HCT116 (cell line): ENCODE measurements around the gene LIPT1. TPM values are rescaled to one million over a fixed set of nuclear protein-coding genes. Genes with fewer than 3 reads are reported as not detected.
"Not testable (repeated sequence)": the region's sequence is repeated elsewhere in the genome, so short reads cannot be mapped to it uniquely, and the experiment has no call there.

Experiments used
- ATAC-seq: fragments of 200-7000 bp; cut with Tn5 transposase; 2 replicates; pipeline ENCODE4 v1.9.1; 2020; ENCODE audit warnings: mild to moderate bottlenecking, moderate library complexity
- BruUV-seq: library from RNA; stranded (reverse); fragments of 400-500 nt; replicated peaks from 2 replicates; lab custom pipeline; 2021; lab: Mats Ljungman, UMichigan
- CTCF ChIA-PET: fragments of 300-600 bp; sonication (Branson Sonifier 250); formaldehyde crosslinking; loops from one replicate; lab custom pipeline; 2021; ENCODE audit warnings: antibody characterized with exemption; lab: Charles Lee
- POLR2A ChIA-PET: fragments of 300-600, 350-600 bp; sonication (Branson Sonifier 250); formaldehyde crosslinking; loops from one replicate; lab custom pipeline; 2021; ENCODE audit warnings: antibody characterized with exemption; lab: Charles Lee
- RAD21 ChIA-PET, 2 experiments: fragments of 300-600 bp; sonication (Branson Sonifier 250); formaldehyde crosslinking; loops; one replicate each; lab custom pipeline; 2023; ENCODE audit warnings: low total read pairs in 2 of 2; ENCODE audit not compliant: uncharacterized antibody in 2 of 2, unreplicated experiment in 2 of 2, low non-redundant PET in 1 of 2; lab: Charles Lee
- DNase-seq: peaks from one replicate; pipeline ENCODE4 v3.0.0-alpha.2; 2010; ENCODE audit warnings: low read depth, low spot score
- H2AFZ ChIP-seq: fragments of 200-600 bp; shearing (Covaris generic), sonication (generic); 2 replicates; pipeline ENCODE4 v1.6.1; 2017; ENCODE audit warnings: low read depth, mixed run types, mixed read lengths, antibody characterized with exemption, low read length; ENCODE audit not compliant: poor library complexity, severe bottlenecking
- H3K27ac ChIP-seq: 2 replicates; pipeline ENCODE4 v1.5.1; 2012; ENCODE audit warnings: low read depth, low read length
- H3K27me3 ChIP-seq: fragments of 200-600 bp; sonication (generic); 2 replicates; pipeline ENCODE4 v1.6.1; 2016; ENCODE audit warnings: mixed run types, low read length, mixed read lengths; ENCODE audit not compliant: insufficient read depth
- H3K36me3 ChIP-seq, 2 experiments: fragments of 200-500 bp in 1 of 2; fragments of 200-600 bp in 1 of 2; sonication (Bioruptor generic) in 1 of 2; sonication (generic) in 1 of 2; 2 replicates each; pipeline versions ENCODE4 v1.5.1 to v1.6.1; 2014 to 2016; ENCODE audit warnings: low read length in 2 of 2, inconsistent platforms in 1 of 2, mixed read lengths in 1 of 2, mixed run types in 1 of 2; ENCODE audit not compliant: insufficient read depth in 2 of 2, control insufficient read depth in 1 of 2
- H3K4me1 ChIP-seq, 2 experiments: fragments of 200-600 bp in 1 of 2; sonication (generic) in 1 of 2; 2 replicates each; pipeline versions ENCODE4 v1.5.1 to v1.6.1; 2012 to 2017; ENCODE audit warnings: low read length in 2 of 2, inconsistent platforms in 1 of 2, mild to moderate bottlenecking in 1 of 2, mixed read lengths in 1 of 2, mixed run types in 1 of 2, moderate library complexity in 1 of 2; ENCODE audit not compliant: insufficient read depth in 2 of 2, control insufficient read depth in 1 of 2
- H3K4me2 ChIP-seq: fragments of 200-600 bp; sonication (generic); 2 replicates; pipeline ENCODE4 v1.6.1; 2017; ENCODE audit warnings: mixed run types, low read length, mixed read lengths
- H3K4me3 ChIP-seq, 2 experiments: fragments of 200-600 bp in 1 of 2; sonication (generic) in 1 of 2; replicated peaks in 1 of 2; 2 replicates each; pipeline ENCODE4 v1.5.1; 2011 to 2016; ENCODE audit warnings: low read length in 2 of 2, control low read depth in 1 of 2, low read depth in 1 of 2, mild to moderate bottlenecking in 1 of 2, mixed read lengths in 1 of 2, mixed run types in 1 of 2
- H3K79me2 ChIP-seq: fragments of 200-600 bp; sonication (generic); 2 replicates; pipeline ENCODE4 v1.6.1; 2017; ENCODE audit warnings: mild to moderate bottlenecking, mixed run types, low read length, moderate library complexity, mixed read lengths; ENCODE audit not compliant: insufficient read depth
- H3K9ac ChIP-seq: fragments of 200-600 bp; sonication (generic); 2 replicates; pipeline ENCODE4 v1.6.1; 2016; ENCODE audit warnings: low read length, mixed read lengths
- H3K9me2 ChIP-seq: fragments of 200-600 bp; sonication (generic), shearing (Covaris generic); 2 replicates; pipeline ENCODE4 v1.6.1; 2017; ENCODE audit warnings: mixed run types, mild to moderate bottlenecking, moderate library complexity; ENCODE audit not compliant: insufficient read depth
- H3K9me3 ChIP-seq, 2 experiments: fragments of 200-500 bp in 1 of 2; fragments of 200-600 bp in 1 of 2; sonication (Bioruptor generic) in 1 of 2; sonication (generic) in 1 of 2; 2 replicates each; pipeline ENCODE4 v1.6.1; 2014 to 2017; ENCODE audit warnings: low read length in 2 of 2, mixed read lengths in 2 of 2, inconsistent platforms in 1 of 2, low read depth in 1 of 2, mild to moderate bottlenecking in 1 of 2, mixed run types in 1 of 2, moderate library complexity in 1 of 2; ENCODE audit not compliant: control insufficient read depth in 1 of 2, insufficient read depth in 1 of 2
- H4K20me1 ChIP-seq: fragments of 200-600 bp; sonication (generic), shearing (Covaris generic); 2 replicates; pipeline ENCODE4 v1.6.1; 2017; ENCODE audit warnings: mixed run types, mild to moderate bottlenecking, moderate library complexity; ENCODE audit not compliant: insufficient read depth
- ATF3 ChIP-seq: IDR thresholded peaks from 2 replicates; pipeline ENCODE4 v1.6.1; 2012
- CBX3 ChIP-seq: IDR thresholded peaks from 2 replicates; pipeline ENCODE4 v1.6.1; 2012; ENCODE audit warnings: low read depth
- CEBPB ChIP-seq: IDR thresholded peaks from 2 replicates; pipeline ENCODE4 v1.6.1; 2012; ENCODE audit warnings: low read depth
- CTCF ChIP-seq, 3 experiments: fragments of 200-600 bp in 1 of 3; sonication (generic) in 1 of 3; IDR thresholded peaks in 2 of 3; conservative IDR thresholded peaks in 1 of 3; 2 replicates each; pipeline ENCODE4 v1.5.1; 2012 to 2017; ENCODE audit warnings: low read depth in 2 of 3, low read length in 2 of 3, antibody characterized with exemption in 1 of 3, borderline replicate concordance in 1 of 3, control low read depth in 1 of 3, mild to moderate bottlenecking in 1 of 3, mixed read lengths in 1 of 3, mixed run types in 1 of 3, moderate library complexity in 1 of 3; ENCODE audit not compliant: insufficient read depth in 1 of 3
- ELF1 ChIP-seq: IDR thresholded peaks from 2 replicates; pipeline ENCODE4 v1.6.1; 2012; ENCODE audit warnings: low read depth, borderline replicate concordance
- EZH2phosphoT487 ChIP-seq: fragments of 200-600 bp; IDR thresholded peaks from 2 replicates; pipeline ENCODE4 v1.6.1; 2018; ENCODE audit warnings: antibody characterized with exemption, borderline replicate concordance
- FOSL1 ChIP-seq: IDR thresholded peaks from 2 replicates; pipeline ENCODE4 v1.6.1; 2012; ENCODE audit warnings: low read depth
- JUND ChIP-seq: IDR thresholded peaks from 2 replicates; pipeline ENCODE4 v1.6.1; 2012
- POLR2AphosphoS5 ChIP-seq: IDR thresholded peaks from 2 replicates; pipeline ENCODE4 v1.6.1; 2011; ENCODE audit warnings: mild to moderate bottlenecking, low read depth, low read length, moderate library complexity
- RAD21 ChIP-seq: IDR thresholded peaks from 2 replicates; pipeline ENCODE4 v1.6.1; 2012; ENCODE audit warnings: low read depth, mild to moderate bottlenecking
- SIN3A ChIP-seq: IDR thresholded peaks from 2 replicates; pipeline ENCODE4 v1.6.1; 2012; ENCODE audit warnings: low read depth
- SRF ChIP-seq: IDR thresholded peaks from 2 replicates; pipeline ENCODE4 v1.6.1; 2012; ENCODE audit warnings: low read depth
- TCF7L2 ChIP-seq: IDR thresholded peaks from 2 replicates; pipeline ENCODE4 v1.7.0; 2011; ENCODE audit warnings: borderline replicate concordance, inconsistent platforms; ENCODE audit not compliant: insufficient read depth, insufficient read length; ENCODE audit errors: extremely low read depth
- YY1 ChIP-seq: IDR thresholded peaks from 2 replicates; pipeline ENCODE4 v1.6.1; 2011; ENCODE audit warnings: low read length, low read depth, moderate library complexity, mild to moderate bottlenecking; ENCODE audit not compliant: insufficient replicate concordance; ENCODE audit errors: extremely low read depth
- ZNF274 ChIP-seq: fragments of 200-500 bp; sonication (Bioruptor generic); IDR thresholded peaks from 2 replicates; pipeline ENCODE4 v1.6.1; 2014; ENCODE audit warnings: mild to moderate bottlenecking, low read depth, low read length, inconsistent platforms
- intact Hi-C: fragments of 100-400 bp; cut with micrococcal nuclease; formaldehyde crosslinking; loops from 2 replicates; pipeline ENCODE4 v1.10.0; 2022
- total RNA-seq: library from RNA; stranded (reverse); gene quantifications from one replicate; pipeline ENCODE4 v1.2.1, GENCODE V29; 2021; ENCODE audit not compliant: unreplicated experiment
- TF ChIP-seq, protein P1 (sequence below): IDR thresholded peaks from 2 replicates; pipeline ENCODE4 v1.6.1; 2012; ENCODE audit warnings: low read depth

LIPT1 gene
- total RNA-seq, 1 experiment from 2014 or later: 8.5 TPM

- intact Hi-C loops, H4K20me1 ChIP-seq, RAD21 ChIA-PET, BruUV-seq, H3K4me3 ChIP-seq, H3K4me2 ChIP-seq, H3K36me3 ChIP-seq, H3K9me3 ChIP-seq, POLR2A ChIA-PET, H3K27me3 ChIP-seq, ATAC-seq, H3K9ac ChIP-seq, CTCF ChIA-PET, H3K27ac ChIP-seq, DNase-seq, H3K79me2 ChIP-seq, H2AFZ ChIP-seq, H3K9me2 ChIP-seq: not testable (repeated sequence)
- H3K4me1 ChIP-seq: peaks cover 1 to 13% of the 10 kb centered on the region in 2 experiments; a peak in 3 of 4 replicates
Measured at GRCh38 chr2:99135044-99135556, 19.7 kb upstream of the LIPT1 start.

GRCh38 chr2:99139003-99139402, 15.8 kb upstream of the LIPT1 start:
- CTCF ChIA-PET: no interaction called here
- RAD21 ChIA-PET: no interaction called here
- BruUV-seq: no TSS peak
- H3K4me3 ChIP-seq: no peak overlapping the region
- no peaks in the 10 kb centered on the region for H3K9me2 ChIP-seq
- ATAC-seq (no peak), DNase-seq (no peak)
- H3K36me3 ChIP-seq: no peaks in the 10 kb centered on the region
- 0 out of 4 replicates have a peak, but pooled peaks cover 0 to 3% of the 10 kb centered on the region in 2 experiments for H3K9me3 ChIP-seq
- intact Hi-C loops: no loop called here
- POLR2A ChIA-PET: no interaction called here
- no peak overlapping the region for H2AFZ ChIP-seq
- H3K9ac ChIP-seq: no peak overlapping the region
- H3K79me2 ChIP-seq: no peaks in the 10 kb centered on the region
- H3K4me2 ChIP-seq: no peak overlapping the region
- no peaks in the 10 kb centered on the region for H4K20me1 ChIP-seq
- no peaks in the 10 kb centered on the region for H3K27me3 ChIP-seq
- no peak overlapping the region for H3K27ac ChIP-seq
- peaks cover 10 to 27% of the 10 kb centered on the region in 2 experiments for H3K4me1 ChIP-seq
- TF ChIP-seq ZNF274: no peak
- no peak for TF ChIP-seq FOSL1
- TF ChIP-seq, protein P1, sequence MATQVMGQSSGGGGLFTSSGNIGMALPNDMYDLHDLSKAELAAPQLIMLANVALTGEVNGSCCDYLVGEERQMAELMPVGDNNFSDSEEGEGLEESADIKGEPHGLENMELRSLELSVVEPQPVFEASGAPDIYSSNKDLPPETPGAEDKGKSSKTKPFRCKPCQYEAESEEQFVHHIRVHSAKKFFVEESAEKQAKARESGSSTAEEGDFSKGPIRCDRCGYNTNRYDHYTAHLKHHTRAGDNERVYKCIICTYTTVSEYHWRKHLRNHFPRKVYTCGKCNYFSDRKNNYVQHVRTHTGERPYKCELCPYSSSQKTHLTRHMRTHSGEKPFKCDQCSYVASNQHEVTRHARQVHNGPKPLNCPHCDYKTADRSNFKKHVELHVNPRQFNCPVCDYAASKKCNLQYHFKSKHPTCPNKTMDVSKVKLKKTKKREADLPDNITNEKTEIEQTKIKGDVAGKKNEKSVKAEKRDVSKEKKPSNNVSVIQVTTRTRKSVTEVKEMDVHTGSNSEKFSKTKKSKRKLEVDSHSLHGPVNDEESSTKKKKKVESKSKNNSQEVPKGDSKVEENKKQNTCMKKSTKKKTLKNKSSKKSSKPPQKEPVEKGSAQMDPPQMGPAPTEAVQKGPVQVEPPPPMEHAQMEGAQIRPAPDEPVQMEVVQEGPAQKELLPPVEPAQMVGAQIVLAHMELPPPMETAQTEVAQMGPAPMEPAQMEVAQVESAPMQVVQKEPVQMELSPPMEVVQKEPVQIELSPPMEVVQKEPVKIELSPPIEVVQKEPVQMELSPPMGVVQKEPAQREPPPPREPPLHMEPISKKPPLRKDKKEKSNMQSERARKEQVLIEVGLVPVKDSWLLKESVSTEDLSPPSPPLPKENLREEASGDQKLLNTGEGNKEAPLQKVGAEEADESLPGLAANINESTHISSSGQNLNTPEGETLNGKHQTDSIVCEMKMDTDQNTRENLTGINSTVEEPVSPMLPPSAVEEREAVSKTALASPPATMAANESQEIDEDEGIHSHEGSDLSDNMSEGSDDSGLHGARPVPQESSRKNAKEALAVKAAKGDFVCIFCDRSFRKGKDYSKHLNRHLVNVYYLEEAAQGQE: no peak
- no peak for TF ChIP-seq SRF
- no peak for TF ChIP-seq ELF1
- no peak for TF ChIP-seq TCF7L2
- no peak for TF ChIP-seq ATF3
- no peak for TF ChIP-seq POLR2AphosphoS5
- TF ChIP-seq EZH2phosphoT487: no peak
- no peak for TF ChIP-seq JUND
- no peak for TF ChIP-seq YY1
- no peak for TF ChIP-seq CTCF (IDR thresholded peaks at IDR 0.05 in 2 of 3, conservative IDR thresholded peaks at IDR 0.05 in 1 of 3; ENCODE audit: borderline replicate concordance in 1 of 3, insufficient read depth in 1 of 3, low read depth in 2 of 3, low read length in 2 of 3)
- TF ChIP-seq CBX3: no peak
- TF ChIP-seq CEBPB: no peak
- no peak for TF ChIP-seq SIN3A
- no peak for TF ChIP-seq RAD21
